ENCODE data around the gene ECSCR. TPM values are rescaled to one million over a fixed set of nuclear protein-coding genes. Genes with fewer than 3 reads are reported as not detected.

Gene ECSCR
- total RNA-seq, 1 donor from 2014 or later: not detected

DNA sequence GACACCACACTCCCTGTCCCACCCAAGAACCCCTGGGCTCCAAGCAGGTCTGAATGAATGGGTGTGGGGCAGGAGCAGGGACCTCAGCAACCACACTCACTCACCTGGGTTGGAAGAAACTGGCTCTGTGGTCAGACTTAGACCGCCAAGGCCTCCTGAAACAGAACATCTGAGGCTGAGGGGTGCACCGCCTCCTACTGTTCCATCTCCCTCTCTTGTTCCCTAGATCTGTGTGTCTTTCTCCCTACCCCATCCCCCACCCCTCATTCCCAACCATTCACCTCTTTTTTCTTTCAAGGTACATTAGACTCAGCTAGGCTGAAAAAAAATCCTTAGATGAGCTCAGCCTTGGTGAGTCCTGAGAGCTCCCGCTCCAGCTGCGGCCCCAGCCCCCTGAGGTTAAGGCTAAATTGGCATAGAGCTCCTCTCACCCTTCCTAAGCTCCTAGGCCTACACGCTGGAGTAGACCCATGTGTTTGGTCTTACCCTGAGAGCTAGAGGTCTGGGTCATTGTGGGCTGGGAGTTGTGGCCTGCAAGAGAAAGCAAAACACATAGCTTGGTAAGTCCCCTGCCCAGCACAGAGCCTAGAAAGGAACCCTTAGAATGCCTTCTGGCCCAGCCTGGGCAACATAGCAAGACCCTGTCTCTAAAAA lies 4.8 kb downstream of the ECSCR start:
- H3K36me3 ChIP-seq (ENCODE audit: control insufficient read depth, insufficient read depth, low read length): no peaks in the 10 kb centered on the region
- H3K4me3 ChIP-seq (ENCODE audit: low read depth, low read length): no peak overlapping the region
- no peaks in the 10 kb centered on the region for H3K27me3 ChIP-seq (ENCODE audit: control insufficient read depth, insufficient read depth, low read length)
- DNase-seq (ENCODE audit: low read depth): no peak
- TF ChIP-seq, protein P1, sequence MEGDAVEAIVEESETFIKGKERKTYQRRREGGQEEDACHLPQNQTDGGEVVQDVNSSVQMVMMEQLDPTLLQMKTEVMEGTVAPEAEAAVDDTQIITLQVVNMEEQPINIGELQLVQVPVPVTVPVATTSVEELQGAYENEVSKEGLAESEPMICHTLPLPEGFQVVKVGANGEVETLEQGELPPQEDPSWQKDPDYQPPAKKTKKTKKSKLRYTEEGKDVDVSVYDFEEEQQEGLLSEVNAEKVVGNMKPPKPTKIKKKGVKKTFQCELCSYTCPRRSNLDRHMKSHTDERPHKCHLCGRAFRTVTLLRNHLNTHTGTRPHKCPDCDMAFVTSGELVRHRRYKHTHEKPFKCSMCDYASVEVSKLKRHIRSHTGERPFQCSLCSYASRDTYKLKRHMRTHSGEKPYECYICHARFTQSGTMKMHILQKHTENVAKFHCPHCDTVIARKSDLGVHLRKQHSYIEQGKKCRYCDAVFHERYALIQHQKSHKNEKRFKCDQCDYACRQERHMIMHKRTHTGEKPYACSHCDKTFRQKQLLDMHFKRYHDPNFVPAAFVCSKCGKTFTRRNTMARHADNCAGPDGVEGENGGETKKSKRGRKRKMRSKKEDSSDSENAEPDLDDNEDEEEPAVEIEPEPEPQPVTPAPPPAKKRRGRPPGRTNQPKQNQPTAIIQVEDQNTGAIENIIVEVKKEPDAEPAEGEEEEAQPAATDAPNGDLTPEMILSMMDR (IDR thresholded peaks at IDR 0.05; ENCODE audit: insufficient read depth, low read length, poor library complexity, severe bottlenecking): no peak

DNA sequence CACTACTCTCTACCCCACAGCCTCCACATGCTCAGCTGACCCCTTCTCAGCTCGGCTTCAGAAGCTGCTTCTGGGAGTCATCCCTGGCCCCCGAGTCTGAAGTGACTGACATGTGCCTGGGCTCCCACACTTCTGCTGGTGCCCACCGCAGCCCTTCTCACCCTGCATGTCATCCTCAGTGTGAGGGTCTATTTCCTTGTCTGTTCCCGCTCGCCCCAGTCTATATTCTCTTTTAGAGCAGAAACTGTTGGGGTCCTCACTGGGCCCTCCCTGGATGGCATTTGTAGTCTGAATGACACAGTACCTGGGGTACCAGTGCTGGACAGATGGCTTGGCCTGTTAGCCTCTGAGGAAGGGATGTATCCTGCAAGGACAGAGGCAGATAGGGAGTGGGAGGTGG lies 5.3 kb downstream of the ECSCR start:
- no peak for DNase-seq (ENCODE audit: low read depth)
- H3K4me3 ChIP-seq (ENCODE audit: low read depth, low read length): no peak overlapping the region
- no peaks in the 10 kb centered on the region for H3K36me3 ChIP-seq (ENCODE audit: control insufficient read depth, insufficient read depth, low read length)
- no peaks in the 10 kb centered on the region for H3K27me3 ChIP-seq (ENCODE audit: control insufficient read depth, insufficient read depth, low read length)
- TF ChIP-seq, protein P1 (IDR thresholded peaks at IDR 0.05; ENCODE audit: insufficient read depth, low read length, poor library complexity, severe bottlenecking): no peak

DNA sequence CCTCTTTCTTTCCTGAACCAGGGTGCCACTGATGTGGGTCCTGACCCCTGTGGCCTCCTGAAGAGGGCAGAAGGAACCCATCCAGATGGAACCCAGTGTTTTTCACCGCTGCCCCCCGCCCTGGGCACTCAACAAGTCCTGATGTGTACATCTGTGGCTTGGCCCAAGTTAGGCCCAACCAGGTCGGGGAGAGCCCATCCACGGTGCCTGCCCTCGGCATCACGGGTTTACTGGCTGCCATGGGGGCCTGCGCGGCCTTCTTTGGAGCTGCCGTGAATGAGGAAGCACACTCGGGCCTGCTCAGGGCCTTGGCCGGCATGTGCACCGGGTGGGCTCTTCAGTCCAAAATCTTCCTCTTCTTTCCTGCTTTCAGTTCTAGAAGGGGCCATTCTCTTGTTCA lies 5.8 kb downstream of the ECSCR start:
- Histone ChIP-seq H3K27me3 (ENCODE audit: control insufficient read depth, insufficient read depth, low read length) (no peaks in the 10 kb centered on the region), H3K4me3 (ENCODE audit: low read depth, low read length) (no peak overlapping the region), H3K36me3 (ENCODE audit: control insufficient read depth, insufficient read depth, low read length) (no peaks in the 10 kb centered on the region)
- TF ChIP-seq, protein P1 (IDR thresholded peaks at IDR 0.05; ENCODE audit: insufficient read depth, low read length, poor library complexity, severe bottlenecking): no peak
- DNase-seq (ENCODE audit: low read depth): no peak

DNA sequence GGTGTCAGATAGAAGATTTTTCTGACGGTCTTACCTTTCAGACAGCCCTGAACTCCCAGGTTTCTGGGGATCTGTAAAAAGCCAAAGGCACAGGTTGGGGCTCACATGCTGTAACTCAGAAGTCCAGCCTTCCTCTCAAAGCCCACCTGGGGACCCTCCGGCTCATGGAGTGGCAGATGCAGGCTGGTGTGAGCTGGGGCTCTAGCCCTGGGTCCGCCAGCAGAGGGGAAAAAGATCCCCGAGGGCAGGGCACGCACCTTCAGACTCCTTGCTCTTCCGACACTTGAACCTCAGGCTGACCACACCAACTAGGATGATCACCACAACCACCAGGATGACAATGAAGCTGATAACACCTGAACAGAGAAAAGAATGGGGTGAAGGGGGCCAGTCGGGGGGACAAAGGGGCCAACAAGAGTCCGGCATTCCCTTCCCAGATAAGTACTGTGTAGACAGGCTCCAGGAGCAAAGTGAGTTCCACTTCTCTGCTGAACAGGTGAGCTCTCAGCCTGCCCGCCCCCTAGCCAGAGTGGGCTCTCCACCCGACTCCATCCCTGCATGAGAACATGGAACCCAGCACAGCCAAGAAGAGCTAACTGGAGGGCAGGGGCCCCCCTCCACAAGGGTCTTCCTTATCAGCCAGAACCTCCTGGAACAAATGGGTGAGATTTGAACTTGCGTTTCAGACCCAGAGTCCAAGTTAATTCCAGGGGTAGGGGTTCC lies 7.8 kb downstream of the ECSCR start:
- H3K27me3 ChIP-seq (ENCODE audit: control insufficient read depth, insufficient read depth, low read length): no peaks in the 10 kb centered on the region
- DNase-seq (ENCODE audit: low read depth): no peak

DNA sequence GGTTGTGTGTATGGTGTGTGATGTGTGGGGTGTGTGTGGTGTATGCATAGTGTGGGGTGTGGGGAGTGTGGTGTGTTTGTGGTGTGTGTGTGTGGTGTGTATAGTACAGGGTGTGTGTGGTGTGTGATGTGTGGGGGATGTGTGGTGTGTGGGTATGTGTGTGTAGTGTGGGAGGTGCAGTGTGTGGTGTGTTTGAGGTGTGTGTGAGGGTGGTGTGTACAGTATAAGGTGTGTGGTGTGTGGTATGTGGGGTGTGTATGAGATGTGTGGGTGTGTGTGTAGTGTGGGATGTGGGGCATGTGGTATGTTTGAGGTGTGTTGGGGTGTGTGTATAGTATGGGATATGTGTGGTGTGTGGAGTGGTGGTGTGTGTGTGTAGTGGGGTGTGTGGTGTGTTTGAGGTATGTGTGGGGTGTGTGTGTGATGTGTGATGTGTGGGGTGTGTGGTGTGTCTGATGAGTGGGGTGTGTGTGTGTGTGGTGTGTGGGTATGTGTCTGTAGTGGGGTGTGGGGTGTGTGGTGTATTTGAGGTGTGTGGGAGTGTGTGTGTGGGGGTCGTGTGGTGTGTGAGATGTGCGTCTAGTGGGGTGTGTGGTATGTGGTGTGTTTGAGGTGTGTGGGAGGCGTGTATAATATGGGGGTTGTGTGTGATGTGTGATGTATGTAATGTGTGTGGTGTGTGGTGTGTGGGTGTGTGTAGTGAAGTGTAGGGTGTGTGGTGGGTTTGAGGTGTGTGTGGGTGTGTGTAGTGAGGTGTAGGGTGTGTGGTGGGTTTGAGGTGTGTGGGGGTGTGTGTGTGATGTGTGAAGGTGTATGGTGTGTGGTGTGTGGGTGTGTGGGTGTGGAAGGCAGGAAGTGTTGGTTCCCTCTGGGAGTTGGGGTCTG lies 8.6 kb downstream of the ECSCR start:
- Histone ChIP-seq H3K27me3 (ENCODE audit: control insufficient read depth, insufficient read depth, low read length) (no peaks in the 10 kb centered on the region), H3K36me3 (ENCODE audit: control insufficient read depth, insufficient read depth, low read length) (no peaks in the 10 kb centered on the region), H3K4me3 (ENCODE audit: low read depth, low read length) (no peak overlapping the region)
- no peak for DNase-seq (ENCODE audit: low read depth)
- TF ChIP-seq, protein P1 (IDR thresholded peaks at IDR 0.05; ENCODE audit: insufficient read depth, low read length, poor library complexity, severe bottlenecking): no peak

More for the DNA sequence above, 7.8 kb downstream of the ECSCR start:
- no peak overlapping the region for H3K4me3 ChIP-seq (ENCODE audit: low read depth, low read length)
- no peaks in the 10 kb centered on the region for H3K36me3 ChIP-seq (ENCODE audit: control insufficient read depth, insufficient read depth, low read length)
- TF ChIP-seq, protein P1 (IDR thresholded peaks at IDR 0.05; ENCODE audit: insufficient read depth, low read length, poor library complexity, severe bottlenecking): no peak

All from kidney epithelial cell (primary cell).